Fibroblast of lung (primary cell): Measurements from ENCODE around the gene TAB3.

Experiments
- EZH2 ChIP-seq: IDR thresholded peaks from 2 replicates; pipeline ENCODE4 v1.5.1; 2012; ENCODE audit warnings: low read length, control low read depth, mild to moderate bottlenecking; ENCODE audit errors: missing control alignments
- TF ChIP-seq, protein P1 (sequence below), 2 donors: IDR thresholded peaks in 1 of 2; conservative IDR thresholded peaks in 1 of 2; 1 replicate in 1 of 2; 2 replicates in 1 of 2; pipeline ENCODE4 v1.5.1; 2011 to 2012; ENCODE audit warnings: low read length in 2 of 2, control low read depth in 1 of 2, inconsistent platforms in 1 of 2, low read depth in 1 of 2, mild to moderate bottlenecking in 1 of 2

DNA sequence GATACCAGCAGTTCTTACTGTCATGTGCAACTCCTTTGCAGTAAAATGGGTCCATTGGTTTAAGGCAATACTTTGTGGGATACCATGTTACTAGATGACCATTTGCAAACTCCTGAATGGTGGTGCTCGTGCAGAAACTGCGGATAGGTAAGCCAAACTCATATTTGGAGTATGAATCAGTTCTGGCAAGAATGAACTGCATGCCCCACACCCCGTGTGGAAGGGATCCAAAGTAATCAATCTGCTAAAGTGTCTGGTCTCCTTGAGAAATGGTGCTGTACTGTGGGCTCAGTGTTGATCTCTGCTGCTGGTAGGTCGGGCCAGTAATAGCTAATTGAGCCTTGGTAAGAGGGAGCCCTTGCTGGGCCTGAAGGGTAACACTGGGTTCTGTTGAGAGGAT, 4.2 kb upstream of the TAB3 start:
- TF ChIP-seq, protein P1, sequence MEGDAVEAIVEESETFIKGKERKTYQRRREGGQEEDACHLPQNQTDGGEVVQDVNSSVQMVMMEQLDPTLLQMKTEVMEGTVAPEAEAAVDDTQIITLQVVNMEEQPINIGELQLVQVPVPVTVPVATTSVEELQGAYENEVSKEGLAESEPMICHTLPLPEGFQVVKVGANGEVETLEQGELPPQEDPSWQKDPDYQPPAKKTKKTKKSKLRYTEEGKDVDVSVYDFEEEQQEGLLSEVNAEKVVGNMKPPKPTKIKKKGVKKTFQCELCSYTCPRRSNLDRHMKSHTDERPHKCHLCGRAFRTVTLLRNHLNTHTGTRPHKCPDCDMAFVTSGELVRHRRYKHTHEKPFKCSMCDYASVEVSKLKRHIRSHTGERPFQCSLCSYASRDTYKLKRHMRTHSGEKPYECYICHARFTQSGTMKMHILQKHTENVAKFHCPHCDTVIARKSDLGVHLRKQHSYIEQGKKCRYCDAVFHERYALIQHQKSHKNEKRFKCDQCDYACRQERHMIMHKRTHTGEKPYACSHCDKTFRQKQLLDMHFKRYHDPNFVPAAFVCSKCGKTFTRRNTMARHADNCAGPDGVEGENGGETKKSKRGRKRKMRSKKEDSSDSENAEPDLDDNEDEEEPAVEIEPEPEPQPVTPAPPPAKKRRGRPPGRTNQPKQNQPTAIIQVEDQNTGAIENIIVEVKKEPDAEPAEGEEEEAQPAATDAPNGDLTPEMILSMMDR (conservative IDR thresholded peaks at IDR 0.05 in 1 of 2, IDR thresholded peaks at IDR 0.05 in 1 of 2; ENCODE audit: low read depth in 1 of 2, low read length in 2 of 2) = no peak
- TF ChIP-seq EZH2 = no peak
